Colonic mucosa (tissue), 4 donors: Measurements from ENCODE around the gene CENPB. TPM values are rescaled to one million over a fixed set of nuclear protein-coding genes. Genes with fewer than 3 reads are reported as not detected.

Source experiments
- DNase-seq: peaks from one replicate; pipeline ENCODE4 v3.0.0-alpha.2; 2020
- H3K27ac ChIP-seq: fragments of 200-600 bp; one replicate; pipeline ENCODE4 v1.8.0; 2021
- H3K27me3 ChIP-seq: fragments of 200-600 bp; one replicate; pipeline ENCODE4 v1.8.0; 2021
- H3K36me3 ChIP-seq: fragments of 200-600 bp; one replicate; pipeline ENCODE4 v1.8.0; 2021
- H3K4me1 ChIP-seq: fragments of 200-600 bp; one replicate; pipeline ENCODE4 v1.8.0; 2021; ENCODE audit warnings: mild to moderate bottlenecking
- H3K4me3 ChIP-seq: fragments of 200-600 bp; one replicate; pipeline ENCODE4 v1.8.0; 2021
- H3K9ac ChIP-seq, 2 donors: one replicate each; pipeline ENCODE4 v1.7.0; 2013; ENCODE audit warnings: control low read depth in 2 of 2, low read depth in 2 of 2, low read length in 2 of 2
- H3K9me3 ChIP-seq: fragments of 200-600 bp; one replicate; pipeline ENCODE4 v1.8.0; 2021
- intact Hi-C: fragments of 100-400 bp; cut with DNase I; formaldehyde crosslinking; loops from one replicate; pipeline ENCODE4 v1.14.1; 2022
- total RNA-seq, 2 donors: library from RNA; stranded (reverse); fragmentation: NEBNext Ultra II Directional in 1 of 2; extraction: Animal tissue kit (Norgen Biotek cat#: 25700) in 1 of 2; gene quantifications; one replicate each; pipeline ENCODE4 v1.2.1, GENCODE V29; 2021
- TF ChIP-seq, protein P1 (sequence below): fragments of 200-600 bp; IDR thresholded peaks from one replicate; pipeline ENCODE4 v1.8.0; 2022; ENCODE audit warnings: antibody characterized with exemption, mild to moderate bottlenecking
- donor health status: healthy.
- donor health status: DM: no; HTN: no; CAD: no.
- donor health status: DM: no; HTN: no; CAD: no.

CENPB gene
- total RNA-seq, 2 donors from 2014 or later = 65.6 to 93.3 TPM

DNA sequence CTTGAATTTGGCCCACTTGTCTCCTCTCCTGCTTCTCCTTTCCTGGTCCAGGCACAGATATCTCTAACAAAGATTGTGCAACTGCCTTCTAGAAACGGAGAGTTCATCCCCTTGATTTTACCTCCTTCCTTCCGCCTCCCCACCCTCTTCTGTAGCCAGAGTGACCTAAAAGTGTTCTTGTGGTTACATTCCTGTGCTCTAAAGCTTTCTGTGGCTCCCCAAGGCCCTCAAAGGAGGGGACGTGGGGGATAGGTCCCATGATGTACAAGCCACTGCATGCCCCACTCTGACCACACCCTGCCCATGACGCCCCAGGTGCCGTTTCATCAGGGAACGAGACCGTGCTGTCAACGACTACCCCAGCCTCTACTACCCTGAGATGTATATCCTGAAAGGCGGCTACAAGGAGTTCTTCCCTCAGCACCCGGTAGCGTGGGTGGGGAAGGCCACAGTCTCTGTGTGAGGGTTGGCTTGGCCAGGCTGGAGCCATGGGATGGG, 17.8 kb upstream of the CENPB start:
- H3K27me3 ChIP-seq = no peaks in the 10 kb centered on the region
- no peak overlapping the region for H3K27ac ChIP-seq
- peaks cover 25% of the 10 kb centered on the region for H3K4me1 ChIP-seq
- TF ChIP-seq, protein P1, sequence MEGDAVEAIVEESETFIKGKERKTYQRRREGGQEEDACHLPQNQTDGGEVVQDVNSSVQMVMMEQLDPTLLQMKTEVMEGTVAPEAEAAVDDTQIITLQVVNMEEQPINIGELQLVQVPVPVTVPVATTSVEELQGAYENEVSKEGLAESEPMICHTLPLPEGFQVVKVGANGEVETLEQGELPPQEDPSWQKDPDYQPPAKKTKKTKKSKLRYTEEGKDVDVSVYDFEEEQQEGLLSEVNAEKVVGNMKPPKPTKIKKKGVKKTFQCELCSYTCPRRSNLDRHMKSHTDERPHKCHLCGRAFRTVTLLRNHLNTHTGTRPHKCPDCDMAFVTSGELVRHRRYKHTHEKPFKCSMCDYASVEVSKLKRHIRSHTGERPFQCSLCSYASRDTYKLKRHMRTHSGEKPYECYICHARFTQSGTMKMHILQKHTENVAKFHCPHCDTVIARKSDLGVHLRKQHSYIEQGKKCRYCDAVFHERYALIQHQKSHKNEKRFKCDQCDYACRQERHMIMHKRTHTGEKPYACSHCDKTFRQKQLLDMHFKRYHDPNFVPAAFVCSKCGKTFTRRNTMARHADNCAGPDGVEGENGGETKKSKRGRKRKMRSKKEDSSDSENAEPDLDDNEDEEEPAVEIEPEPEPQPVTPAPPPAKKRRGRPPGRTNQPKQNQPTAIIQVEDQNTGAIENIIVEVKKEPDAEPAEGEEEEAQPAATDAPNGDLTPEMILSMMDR = no peak
- intact Hi-C loops = no loop called here
- H3K9ac ChIP-seq = no peak overlapping the region
- H3K9me3 ChIP-seq = no peaks in the 10 kb centered on the region
- no peak overlapping the region for H3K4me3 ChIP-seq
- H3K36me3 ChIP-seq = peaks cover 24% of the 10 kb centered on the region
- DNase-seq = no peak

DNA sequence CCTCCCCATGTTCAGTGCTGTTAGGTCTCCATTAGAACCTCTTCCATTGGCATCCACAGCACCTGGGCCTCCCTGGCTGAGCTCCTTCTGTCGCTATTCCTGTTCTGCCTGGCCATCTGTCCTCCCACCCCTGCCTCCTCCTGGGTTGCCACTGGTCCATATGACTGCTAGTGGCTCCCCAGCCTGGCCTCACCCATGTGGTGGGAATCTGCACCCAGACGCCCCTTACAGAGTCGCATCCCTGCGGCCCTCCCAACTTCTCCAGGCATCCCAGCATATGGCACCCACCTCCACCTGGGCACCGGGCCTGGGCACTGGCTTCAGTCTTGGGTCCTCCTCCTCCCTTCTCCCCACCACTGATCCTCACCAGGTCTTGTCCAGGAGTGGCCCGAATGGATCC, 17.3 kb upstream of the CENPB start:
- Histone ChIP-seq H3K9ac (no peak overlapping the region), H3K27me3 (no peaks in the 10 kb centered on the region), H3K36me3 (peaks cover 24% of the 10 kb centered on the region), H3K4me1 (peaks cover 28% of the 10 kb centered on the region), H3K9me3 (no peaks in the 10 kb centered on the region), H3K4me3 (no peak overlapping the region), H3K27ac (no peak overlapping the region)
- DNase-seq = no peak
- TF ChIP-seq, protein P1 = no peak
- intact Hi-C loops = no loop called here

GRCh38 chr20:3803289-3803688, 16.7 kb upstream of the CENPB start:
- H3K36me3 ChIP-seq = peaks cover 24% of the 10 kb centered on the region
- H3K4me3 ChIP-seq = no peak overlapping the region
- H3K9ac ChIP-seq = no peak overlapping the region
- H3K9me3 ChIP-seq = no peaks in the 10 kb centered on the region
- H3K4me1 ChIP-seq = peaks cover 34% of the 10 kb centered on the region
- TF ChIP-seq, protein P1 = no peak
- DNase-seq = no peak
- no peaks in the 10 kb centered on the region for H3K27me3 ChIP-seq
- intact Hi-C loops = no loop called here
- H3K27ac ChIP-seq = no peak overlapping the region

DNA sequence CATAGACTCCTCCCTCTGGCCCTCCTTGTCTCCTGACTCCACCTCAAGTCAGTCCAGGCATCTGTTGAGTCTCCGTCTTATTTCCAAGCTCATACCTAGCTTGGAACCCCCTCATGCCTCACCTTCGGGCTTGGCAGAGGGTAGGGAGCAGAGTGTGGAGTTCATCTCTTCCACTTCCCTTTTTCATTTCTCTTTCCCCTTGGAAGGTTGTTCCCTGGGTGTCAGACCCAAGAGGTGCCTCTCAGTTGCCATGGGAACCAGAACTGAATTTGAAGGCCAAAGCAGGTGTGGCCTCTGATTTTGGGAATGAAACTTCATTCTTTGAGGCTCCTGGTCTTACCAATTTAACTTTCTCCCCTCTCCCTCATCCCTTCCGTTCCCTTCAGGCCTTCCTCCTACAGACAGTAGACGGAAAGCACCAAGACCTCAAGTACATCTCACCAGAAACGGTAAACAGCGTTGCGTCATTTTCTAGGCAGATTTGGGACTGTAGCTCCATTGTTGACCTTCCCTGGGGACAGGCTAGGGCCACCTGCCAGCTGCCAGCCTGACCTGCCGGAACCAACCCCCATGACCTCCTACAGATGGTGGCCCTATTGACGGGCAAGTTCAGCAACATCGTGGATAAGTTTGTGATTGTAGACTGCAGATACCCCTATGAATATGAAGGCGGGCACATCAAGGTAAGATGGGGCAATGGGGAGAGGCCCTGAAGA, 16.1 kb upstream of the CENPB start:
- TF ChIP-seq, protein P1 = no peak
- H3K27ac ChIP-seq = no peak overlapping the region

GRCh38 chr20:3801846-3802245, 15.3 kb upstream of the CENPB start:
- H3K36me3 ChIP-seq = peaks cover 24% of the 10 kb centered on the region
- DNase-seq = no peak
- no peak overlapping the region for H3K27ac ChIP-seq

More for the DNA sequence above, 16.1 kb upstream of the CENPB start:
- Histone ChIP-seq H3K9ac (no peak overlapping the region), H3K27me3 (no peaks in the 10 kb centered on the region), H3K4me1 (peaks cover 35% of the 10 kb centered on the region), H3K36me3 (peaks cover 24% of the 10 kb centered on the region), H3K9me3 (no peaks in the 10 kb centered on the region), H3K4me3 (no peak overlapping the region)
- no peak for DNase-seq
- intact Hi-C loops = no loop called here

More at GRCh38 chr20:3801846-3802245, 15.3 kb upstream of the CENPB start:
- H3K27me3 ChIP-seq = no peaks in the 10 kb centered on the region
- H3K4me3 ChIP-seq = no peak overlapping the region
- H3K9ac ChIP-seq = no peak overlapping the region
- TF ChIP-seq, protein P1 = no peak
- H3K4me1 ChIP-seq = peaks cover 27% of the 10 kb centered on the region
- intact Hi-C loops = no loop called here
- H3K9me3 ChIP-seq = no peaks in the 10 kb centered on the region
